ENCODE results near the gene HNRNPA3. TPM values are rescaled to one million over a fixed set of nuclear protein-coding genes. Genes with fewer than 3 reads are reported as not detected.

HNRNPA3 gene
- total and polyA plus RNA-seq, 2 experiments from 2014 or later, result 151 to 290 TPM

DNA sequence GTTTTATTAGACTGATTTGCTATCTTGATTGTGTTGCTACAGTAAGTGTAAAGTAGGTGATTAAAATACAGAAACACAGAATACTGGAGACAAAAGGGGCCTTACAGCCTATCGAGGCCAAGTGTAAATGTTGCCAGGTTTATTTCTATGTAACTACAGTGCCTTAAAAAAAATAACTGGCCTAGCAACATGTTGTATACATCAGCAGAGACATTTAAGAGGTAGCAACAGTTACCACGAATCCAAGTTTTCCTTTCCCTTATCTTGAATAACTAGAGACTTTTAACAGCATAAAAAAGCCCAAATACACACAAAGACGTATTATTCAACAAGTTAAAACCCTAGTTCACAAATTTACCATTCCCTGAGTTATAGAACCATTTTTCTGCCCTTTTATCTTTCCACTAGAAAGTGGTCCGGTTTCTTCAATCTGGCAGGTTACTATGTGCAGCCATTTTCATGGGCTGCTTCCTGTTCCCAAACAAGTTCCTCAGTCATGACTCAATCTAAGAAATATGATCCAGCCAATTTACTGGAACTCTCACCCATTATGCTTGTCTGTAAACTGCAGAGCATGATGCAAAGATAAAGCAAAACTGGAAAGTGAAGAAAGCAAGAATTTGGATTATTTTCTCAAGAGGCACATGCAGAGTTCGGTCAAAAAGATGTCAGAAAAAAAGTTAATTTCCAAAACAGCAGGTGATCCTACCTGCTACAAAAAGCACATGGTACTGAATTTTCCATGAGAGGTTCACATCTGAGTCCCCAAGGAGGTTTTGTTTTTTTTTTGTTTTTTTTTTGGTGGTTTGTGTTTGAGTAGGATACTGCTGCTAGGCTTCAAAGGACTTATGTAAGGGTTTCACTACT, 29.8 kb downstream of the HNRNPA3 start:
- DNase-seq (ENCODE audit: low spot score) (no peak), ATAC-seq (no peak)
- Mint-ChIP-seq H3K4me3 (no peak overlapping the region; the same call in 2 of the 3 replicates), H3K4me1 (peaks cover 56% of the 10 kb centered on the region), H3K9me3 (no peaks in the 10 kb centered on the region), H3K27me3 (ENCODE audit: insufficient read depth, low read depth, poor library complexity) (peaks cover 9% of the 10 kb centered on the region), H3K36me3 (ENCODE audit: low read depth) (no peaks in the 10 kb centered on the region; the same call in 2 of the 3 replicates), H3K27ac (peak overlapping the region; percentile 17)
- Histone ChIP-seq H3K36me3 (ENCODE audit: insufficient read depth) (no peaks in the 10 kb centered on the region), H3K4me3 (no peak overlapping the region), H3K9me2 (ENCODE audit: insufficient read depth) (no peaks in the 10 kb centered on the region; the same call in 1 of the 2 replicates), H3F3A (replicated peaks; ENCODE audit: low read depth) (no peaks in the 10 kb centered on the region), H2AFZ (no peak overlapping the region), H4K20me1 (replicated peaks; ENCODE audit: insufficient read depth) (peaks cover 55% of the 10 kb centered on the region), H3K27ac (ENCODE audit: low read depth) (peak overlapping the region; percentile 63), H3K4me1 (ENCODE audit: insufficient read depth) (peaks cover 44% of the 10 kb centered on the region), H3K79me2 (replicated peaks; ENCODE audit: insufficient read depth) (peaks cover 98% of the 10 kb centered on the region), H3K27me3 (ENCODE audit: insufficient read depth) (no peaks in the 10 kb centered on the region), H3K4me2 (peak overlapping the region; percentile 33)
- TF ChIP-seq STAT1 (IDR thresholded peaks at IDR 0.05; ENCODE audit: unreplicated experiment), result no peak
- no peak for TF ChIP-seq ZNF331 (CRISPR knock-in tag; IDR thresholded peaks at IDR 0.05; ENCODE audit: low read depth)
- TF ChIP-seq CREB1 (CRISPR knock-in tag; IDR thresholded peaks at IDR 0.05; ENCODE audit: low read depth), result no peak
- no peak for TF ChIP-seq POLR2AphosphoS5 (IDR thresholded peaks at IDR 0.05; ENCODE audit: low read depth)
- no peak for TF ChIP-seq EZH2phosphoT487 (IDR thresholded peaks at IDR 0.05; ENCODE audit: unreplicated experiment)
- TF ChIP-seq, protein P1, sequence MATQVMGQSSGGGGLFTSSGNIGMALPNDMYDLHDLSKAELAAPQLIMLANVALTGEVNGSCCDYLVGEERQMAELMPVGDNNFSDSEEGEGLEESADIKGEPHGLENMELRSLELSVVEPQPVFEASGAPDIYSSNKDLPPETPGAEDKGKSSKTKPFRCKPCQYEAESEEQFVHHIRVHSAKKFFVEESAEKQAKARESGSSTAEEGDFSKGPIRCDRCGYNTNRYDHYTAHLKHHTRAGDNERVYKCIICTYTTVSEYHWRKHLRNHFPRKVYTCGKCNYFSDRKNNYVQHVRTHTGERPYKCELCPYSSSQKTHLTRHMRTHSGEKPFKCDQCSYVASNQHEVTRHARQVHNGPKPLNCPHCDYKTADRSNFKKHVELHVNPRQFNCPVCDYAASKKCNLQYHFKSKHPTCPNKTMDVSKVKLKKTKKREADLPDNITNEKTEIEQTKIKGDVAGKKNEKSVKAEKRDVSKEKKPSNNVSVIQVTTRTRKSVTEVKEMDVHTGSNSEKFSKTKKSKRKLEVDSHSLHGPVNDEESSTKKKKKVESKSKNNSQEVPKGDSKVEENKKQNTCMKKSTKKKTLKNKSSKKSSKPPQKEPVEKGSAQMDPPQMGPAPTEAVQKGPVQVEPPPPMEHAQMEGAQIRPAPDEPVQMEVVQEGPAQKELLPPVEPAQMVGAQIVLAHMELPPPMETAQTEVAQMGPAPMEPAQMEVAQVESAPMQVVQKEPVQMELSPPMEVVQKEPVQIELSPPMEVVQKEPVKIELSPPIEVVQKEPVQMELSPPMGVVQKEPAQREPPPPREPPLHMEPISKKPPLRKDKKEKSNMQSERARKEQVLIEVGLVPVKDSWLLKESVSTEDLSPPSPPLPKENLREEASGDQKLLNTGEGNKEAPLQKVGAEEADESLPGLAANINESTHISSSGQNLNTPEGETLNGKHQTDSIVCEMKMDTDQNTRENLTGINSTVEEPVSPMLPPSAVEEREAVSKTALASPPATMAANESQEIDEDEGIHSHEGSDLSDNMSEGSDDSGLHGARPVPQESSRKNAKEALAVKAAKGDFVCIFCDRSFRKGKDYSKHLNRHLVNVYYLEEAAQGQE (IDR thresholded peaks at IDR 0.05; ENCODE audit: unreplicated experiment), result no peak
- no peak for TF ChIP-seq ZNF114 (CRISPR knock-in tag; IDR thresholded peaks at IDR 0.05)
- TF ChIP-seq, protein P2, sequence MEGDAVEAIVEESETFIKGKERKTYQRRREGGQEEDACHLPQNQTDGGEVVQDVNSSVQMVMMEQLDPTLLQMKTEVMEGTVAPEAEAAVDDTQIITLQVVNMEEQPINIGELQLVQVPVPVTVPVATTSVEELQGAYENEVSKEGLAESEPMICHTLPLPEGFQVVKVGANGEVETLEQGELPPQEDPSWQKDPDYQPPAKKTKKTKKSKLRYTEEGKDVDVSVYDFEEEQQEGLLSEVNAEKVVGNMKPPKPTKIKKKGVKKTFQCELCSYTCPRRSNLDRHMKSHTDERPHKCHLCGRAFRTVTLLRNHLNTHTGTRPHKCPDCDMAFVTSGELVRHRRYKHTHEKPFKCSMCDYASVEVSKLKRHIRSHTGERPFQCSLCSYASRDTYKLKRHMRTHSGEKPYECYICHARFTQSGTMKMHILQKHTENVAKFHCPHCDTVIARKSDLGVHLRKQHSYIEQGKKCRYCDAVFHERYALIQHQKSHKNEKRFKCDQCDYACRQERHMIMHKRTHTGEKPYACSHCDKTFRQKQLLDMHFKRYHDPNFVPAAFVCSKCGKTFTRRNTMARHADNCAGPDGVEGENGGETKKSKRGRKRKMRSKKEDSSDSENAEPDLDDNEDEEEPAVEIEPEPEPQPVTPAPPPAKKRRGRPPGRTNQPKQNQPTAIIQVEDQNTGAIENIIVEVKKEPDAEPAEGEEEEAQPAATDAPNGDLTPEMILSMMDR (conservative IDR thresholded peaks at IDR 0.05; ENCODE audit: low read depth in 2 of 2), result no peak
- TF ChIP-seq JUNB (IDR thresholded peaks at IDR 0.05; ENCODE audit: unreplicated experiment), result no peak
- TF ChIP-seq ETS1 (IDR thresholded peaks at IDR 0.05), result no peak
- TF ChIP-seq NANOG (IDR thresholded peaks at IDR 0.05; ENCODE audit: borderline replicate concordance), result no peak
- TF ChIP-seq EZH2 (IDR thresholded peaks at IDR 0.05; ENCODE audit: low read depth, unreplicated experiment), result no peak
- TF ChIP-seq, protein P3, sequence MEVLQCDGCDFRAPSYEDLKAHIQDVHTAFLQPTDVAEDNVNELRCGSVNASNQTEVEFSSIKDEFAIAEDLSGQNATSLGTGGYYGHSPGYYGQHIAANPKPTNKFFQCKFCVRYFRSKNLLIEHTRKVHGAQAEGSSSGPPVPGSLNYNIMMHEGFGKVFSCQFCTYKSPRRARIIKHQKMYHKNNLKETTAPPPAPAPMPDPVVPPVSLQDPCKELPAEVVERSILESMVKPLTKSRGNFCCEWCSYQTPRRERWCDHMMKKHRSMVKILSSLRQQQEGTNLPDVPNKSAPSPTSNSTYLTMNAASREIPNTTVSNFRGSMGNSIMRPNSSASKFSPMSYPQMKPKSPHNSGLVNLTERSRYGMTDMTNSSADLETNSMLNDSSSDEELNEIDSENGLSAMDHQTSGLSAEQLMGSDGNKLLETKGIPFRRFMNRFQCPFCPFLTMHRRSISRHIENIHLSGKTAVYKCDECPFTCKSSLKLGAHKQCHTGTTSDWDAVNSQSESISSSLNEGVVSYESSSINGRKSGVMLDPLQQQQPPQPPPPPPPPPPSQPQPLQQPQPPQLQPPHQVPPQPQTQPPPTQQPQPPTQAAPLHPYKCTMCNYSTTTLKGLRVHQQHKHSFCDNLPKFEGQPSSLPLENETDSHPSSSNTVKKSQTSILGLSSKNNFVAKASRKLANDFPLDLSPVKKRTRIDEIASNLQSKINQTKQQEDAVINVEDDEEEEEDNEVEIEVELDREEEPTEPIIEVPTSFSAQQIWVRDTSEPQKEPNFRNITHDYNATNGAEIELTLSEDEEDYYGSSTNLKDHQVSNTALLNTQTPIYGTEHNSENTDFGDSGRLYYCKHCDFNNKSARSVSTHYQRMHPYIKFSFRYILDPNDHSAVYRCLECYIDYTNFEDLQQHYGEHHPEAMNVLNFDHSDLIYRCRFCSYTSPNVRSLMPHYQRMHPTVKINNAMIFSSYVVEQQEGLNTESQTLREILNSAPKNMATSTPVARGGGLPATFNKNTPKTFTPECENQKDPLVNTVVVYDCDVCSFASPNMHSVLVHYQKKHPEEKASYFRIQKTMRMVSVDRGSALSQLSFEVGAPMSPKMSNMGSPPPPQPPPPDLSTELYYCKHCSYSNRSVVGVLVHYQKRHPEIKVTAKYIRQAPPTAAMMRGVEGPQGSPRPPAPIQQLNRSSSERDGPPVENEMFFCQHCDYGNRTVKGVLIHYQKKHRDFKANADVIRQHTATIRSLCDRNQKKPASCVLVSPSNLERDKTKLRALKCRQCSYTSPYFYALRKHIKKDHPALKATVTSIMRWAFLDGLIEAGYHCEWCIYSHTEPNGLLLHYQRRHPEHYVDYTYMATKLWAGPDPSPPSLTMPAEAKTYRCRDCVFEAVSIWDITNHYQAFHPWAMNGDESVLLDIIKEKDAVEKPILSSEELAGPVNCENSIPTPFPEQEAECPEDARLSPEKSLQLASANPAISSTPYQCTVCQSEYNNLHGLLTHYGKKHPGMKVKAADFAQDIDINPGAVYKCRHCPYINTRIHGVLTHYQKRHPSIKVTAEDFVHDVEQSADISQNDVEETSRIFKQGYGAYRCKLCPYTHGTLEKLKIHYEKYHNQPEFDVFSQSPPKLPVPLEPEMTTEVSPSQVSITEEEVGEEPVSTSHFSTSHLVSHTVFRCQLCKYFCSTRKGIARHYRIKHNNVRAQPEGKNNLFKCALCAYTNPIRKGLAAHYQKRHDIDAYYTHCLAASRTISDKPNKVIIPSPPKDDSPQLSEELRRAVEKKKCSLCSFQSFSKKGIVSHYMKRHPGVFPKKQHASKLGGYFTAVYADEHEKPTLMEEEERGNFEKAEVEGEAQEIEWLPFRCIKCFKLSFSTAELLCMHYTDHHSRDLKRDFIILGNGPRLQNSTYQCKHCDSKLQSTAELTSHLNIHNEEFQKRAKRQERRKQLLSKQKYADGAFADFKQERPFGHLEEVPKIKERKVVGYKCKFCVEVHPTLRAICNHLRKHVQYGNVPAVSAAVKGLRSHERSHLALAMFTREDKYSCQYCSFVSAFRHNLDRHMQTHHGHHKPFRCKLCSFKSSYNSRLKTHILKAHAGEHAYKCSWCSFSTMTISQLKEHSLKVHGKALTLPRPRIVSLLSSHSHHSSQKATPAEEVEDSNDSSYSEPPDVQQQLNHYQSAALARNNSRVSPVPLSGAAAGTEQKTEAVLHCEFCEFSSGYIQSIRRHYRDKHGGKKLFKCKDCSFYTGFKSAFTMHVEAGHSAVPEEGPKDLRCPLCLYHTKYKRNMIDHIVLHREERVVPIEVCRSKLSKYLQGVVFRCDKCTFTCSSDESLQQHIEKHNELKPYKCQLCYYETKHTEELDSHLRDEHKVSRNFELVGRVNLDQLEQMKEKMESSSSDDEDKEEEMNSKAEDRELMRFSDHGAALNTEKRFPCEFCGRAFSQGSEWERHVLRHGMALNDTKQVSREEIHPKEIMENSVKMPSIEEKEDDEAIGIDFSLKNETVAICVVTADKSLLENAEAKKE (CRISPR knock-in tag; IDR thresholded peaks at IDR 0.05), result no peak
